ENCODE data around the gene SORCS2.

Gene SORCS2

DNA sequence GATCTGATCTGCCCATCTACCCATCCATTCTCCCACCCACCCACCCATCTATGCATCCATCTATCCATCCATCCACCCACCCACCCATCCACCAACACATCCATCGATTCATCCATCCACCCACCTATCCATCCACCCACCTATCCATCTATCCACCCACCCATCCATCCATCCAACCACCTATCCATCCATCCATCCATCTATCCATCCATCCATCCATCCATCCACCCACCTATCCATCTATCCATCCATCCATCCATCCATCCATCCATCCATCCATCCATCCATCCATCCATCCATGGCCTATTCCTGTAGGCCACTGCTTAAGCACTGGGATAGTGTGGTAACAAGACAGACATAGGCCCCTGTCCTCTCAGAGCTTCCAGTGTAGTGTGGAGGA lies 69.8 kb downstream of the SORCS2 start:
- FAIRE-seq = no peak
- no peak for DNase-seq (ENCODE audit: low spot score)

DNA sequence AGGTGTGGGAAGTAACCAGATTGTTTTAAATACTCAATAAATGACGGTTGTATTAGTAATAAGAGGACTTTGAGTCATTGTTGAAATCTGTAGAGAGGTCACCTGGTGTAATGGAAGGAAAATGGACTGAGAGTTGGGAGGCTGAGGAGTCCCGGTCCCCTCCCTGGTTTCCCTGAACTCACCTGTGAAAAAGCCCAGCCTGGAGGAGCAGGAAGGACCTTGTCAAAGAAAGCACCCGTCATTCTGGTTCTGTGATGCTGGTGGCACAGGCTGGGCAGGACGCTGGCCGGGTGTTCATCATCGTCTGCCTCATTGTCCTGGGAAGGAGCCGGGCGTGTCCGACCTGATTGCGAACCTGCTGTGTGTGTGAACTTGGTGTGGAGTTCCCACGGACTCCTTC lies 70.8 kb downstream of the SORCS2 start:
- FAIRE-seq (no peak), DNase-seq (ENCODE audit: low spot score) (no peak)

DNA sequence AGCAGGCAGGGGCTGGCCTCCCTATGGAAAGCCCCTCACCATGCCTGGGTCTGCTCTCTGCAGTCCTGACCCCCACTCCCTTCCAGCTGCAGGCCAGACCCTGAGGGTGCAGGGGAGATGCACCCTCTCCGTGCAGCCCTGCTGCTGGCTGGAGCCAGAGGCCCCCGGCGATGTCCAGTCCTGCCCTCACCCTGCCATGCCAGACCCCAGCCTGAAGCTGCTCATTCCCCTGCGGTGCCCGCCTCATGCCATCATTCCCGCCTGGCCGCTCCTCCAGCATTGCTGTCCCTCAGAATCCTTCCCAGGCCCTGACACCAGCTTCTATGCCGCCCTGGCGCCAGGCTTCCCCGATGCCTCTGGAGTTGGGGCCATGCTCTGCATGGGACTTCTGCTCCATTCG lies 72.4 kb downstream of the SORCS2 start:
- no peak for FAIRE-seq

DNA sequence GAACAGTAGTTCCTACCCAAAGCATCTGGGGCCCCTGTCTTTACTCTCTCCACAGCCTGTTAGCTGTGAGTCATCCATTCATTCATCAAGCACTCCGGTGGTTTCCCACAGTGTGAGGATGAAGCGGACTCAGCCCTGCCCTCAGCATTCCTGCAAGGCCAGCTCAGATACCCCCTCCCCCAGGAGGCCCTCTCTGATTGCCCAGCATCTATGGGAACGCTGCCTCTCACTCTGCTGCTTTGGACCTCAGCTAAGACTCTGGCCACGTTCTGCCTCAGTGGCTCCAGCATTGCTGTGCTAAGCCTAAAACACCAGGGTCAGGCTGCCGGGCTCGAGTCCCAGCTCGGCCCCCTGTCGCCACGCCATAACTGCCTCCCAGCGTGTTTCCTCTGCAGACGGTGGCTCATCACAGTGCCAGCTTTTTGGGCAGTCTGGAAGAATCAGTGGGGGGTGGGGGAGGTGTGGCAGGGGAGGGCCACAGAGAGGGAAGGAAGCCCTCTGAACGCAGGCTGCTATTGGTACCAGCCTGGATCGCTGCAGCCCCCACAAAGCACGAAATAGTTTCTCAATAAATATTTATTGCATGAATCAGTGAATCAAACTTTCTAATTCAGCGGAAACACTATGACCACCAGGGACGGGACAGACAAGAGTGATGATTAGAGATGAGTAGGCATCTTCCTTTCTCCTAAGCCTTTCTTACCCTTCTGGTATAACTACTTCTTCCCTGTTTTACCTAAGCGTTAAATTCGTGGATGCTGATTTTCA lies 74.4 kb downstream of the SORCS2 start:
- peak; percentile 79 for DNase-seq (ENCODE audit: low spot score)
- no peak for FAIRE-seq

More for the DNA sequence above, 72.4 kb downstream of the SORCS2 start:
- DNase-seq (ENCODE audit: low spot score) = no peak

DNA sequence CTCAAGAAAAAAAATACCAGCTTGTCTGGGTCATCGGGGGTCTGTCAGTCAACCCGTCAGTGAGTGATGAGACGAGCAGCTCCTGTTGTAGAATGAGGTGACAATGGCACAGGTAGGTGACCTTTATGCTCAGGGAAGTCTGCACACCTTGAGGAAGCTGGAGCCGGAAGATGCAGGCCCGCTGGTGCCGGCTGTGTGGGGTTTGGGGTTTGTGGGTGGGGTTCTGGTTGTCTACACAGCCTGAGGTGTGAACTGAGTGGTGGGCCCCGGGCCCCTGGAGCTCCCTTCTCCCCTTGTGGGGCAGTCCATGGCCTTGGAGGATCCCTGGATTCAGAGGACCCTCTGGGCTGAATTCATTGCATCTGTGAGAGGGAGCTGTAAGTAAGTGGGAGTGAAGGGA lies 75.5 kb downstream of the SORCS2 start:
- FAIRE-seq = no peak
- DNase-seq (ENCODE audit: low spot score) = no peak

DNA sequence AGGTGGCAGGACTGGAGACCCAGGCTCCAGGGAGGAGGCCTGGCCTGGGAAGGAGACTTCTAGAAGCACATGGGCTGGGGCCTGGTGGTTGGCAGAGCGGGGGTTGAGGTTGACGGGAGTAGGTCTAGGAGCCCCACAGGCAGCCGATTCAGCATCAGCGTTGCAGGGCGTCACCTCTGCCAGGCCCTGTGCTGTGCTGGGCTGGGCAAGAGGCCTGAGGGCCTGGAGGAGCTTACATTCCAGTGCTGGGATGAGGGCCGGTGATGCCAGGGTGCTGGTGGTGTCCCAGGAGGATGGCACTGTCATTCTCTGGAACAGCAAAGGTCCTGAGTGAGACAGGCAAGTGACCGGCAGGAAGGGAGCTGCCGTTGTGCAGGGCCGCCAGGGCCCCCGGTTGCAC lies 76.6 kb downstream of the SORCS2 start:
- no peak for DNase-seq (ENCODE audit: low spot score)
- no peak for FAIRE-seq

DNA sequence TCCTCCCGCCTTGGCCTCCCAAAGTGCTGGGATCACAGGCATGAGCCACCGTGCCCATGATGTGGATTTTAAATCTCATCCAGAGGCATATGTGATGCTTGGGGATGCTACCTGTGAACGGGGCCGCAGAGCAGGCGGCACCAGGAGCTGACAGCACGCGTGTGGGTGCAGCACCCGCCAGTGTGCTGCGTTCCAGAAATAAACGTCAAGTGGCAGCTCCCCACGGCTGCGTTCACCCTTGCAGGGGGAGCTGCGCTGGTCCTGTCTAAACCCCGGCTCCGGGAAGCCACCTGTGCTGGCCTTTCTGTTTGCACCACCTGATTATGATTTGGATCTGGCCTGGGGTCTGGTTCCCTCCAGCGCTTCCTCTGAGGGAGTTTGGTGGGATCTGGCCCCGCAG lies 77.8 kb downstream of the SORCS2 start:
- no peak for DNase-seq (ENCODE audit: low spot score)
- no peak for FAIRE-seq

DNA sequence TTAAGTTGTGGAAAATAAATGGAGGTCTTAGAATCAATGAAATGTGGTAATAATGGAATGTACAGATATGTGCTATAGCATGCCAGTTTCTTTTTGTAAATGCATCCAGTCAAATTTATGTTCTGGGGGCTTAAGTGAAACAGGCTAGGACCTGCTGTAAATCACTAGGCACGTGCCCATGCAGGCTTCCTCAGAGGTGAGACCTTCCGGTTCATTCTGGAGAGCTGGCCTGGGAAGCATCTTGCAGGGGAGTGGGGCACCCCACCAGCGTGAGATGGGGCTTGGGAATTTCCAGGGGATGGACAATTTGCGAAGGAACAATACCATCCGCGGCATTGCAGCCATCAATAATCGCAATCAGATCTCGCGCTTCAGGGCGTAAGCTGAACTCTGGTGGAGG lies 80.1 kb downstream of the SORCS2 start:
- FAIRE-seq (no peak), DNase-seq (ENCODE audit: low spot score) (no peak)

DNA sequence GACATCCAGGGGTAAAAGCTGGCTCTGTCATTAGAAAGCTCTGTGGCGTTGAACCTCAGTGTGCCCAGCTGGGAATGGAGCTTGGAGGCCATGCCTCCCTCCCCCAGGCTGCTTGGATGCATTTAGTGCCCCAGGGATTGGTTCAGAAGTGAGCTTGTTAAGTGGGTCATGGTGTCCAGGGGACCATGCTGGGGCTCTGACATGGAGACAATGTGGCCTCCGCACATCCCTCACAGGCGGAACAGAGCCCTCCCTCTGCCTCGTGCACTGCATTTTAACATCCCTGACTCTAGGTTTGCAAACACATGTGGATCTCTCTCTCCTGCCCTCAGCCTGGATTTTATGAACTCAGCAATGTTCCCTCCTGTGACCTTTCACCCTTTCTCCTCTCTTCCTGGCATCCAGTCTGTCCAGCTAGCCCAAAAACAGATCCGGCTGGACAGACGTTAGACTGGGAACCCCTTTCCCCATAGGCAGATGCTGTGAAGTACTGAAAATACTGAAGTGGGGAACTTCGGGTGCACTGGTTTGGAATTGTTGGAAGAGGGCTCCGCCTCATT lies 81.5 kb downstream of the SORCS2 start:
- no peak for DNase-seq (ENCODE audit: low spot score)
- no peak for FAIRE-seq

DNA sequence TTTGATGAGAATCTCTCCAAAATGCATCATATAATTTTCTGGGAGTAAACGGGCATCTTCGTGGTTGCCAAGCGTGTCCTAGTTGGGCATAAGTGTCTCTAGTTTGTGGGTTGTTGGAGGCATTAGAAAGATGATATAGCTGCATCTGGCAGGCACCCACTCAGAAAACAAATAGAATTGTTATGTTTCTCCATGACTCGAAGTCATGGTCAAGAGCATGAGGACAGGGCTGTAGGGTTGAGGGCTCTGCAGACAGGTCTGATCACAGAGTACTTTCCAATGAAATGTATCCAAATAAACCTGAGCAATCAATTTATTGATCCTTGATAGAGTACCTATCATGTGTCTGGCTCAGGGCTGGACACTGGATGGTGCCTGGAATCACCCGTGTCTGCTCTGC lies 82.7 kb downstream of the SORCS2 start:
- FAIRE-seq (no peak), DNase-seq (ENCODE audit: low spot score) (no peak)

DNA sequence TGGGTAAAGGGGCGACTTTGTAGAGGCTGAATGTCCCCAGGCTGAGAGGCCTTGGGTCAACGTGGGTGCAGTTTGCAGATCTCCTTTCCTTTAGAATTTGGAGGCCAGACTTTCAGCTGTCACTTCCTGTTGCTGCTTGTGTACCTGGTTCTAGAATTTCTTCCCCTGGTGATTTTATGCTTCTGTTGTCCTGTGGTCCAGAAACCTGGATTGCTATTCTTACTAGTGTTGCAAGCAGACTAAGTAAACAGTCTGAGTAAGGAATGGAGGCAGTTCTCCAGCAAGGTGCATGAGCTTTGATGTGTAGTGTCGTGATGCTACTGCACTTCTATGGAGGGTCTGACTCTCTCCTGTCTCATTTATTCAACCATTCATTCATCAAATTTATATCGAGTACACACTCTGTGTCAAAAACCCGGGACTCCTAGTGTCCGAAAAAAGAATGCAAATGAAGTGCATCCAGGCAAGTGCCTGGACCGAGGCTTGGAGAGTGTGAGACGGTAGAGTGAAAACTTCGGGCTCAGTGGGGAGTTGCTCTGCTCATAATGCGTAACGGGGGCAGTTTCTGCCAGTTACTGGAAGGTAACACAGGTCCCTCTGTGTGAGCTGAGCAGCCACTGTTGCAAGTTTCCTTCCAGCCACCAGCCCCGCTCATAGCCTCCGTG lies 83.3 kb downstream of the SORCS2 start:
- no peak for FAIRE-seq
- no peak for DNase-seq (ENCODE audit: low spot score)

DNA sequence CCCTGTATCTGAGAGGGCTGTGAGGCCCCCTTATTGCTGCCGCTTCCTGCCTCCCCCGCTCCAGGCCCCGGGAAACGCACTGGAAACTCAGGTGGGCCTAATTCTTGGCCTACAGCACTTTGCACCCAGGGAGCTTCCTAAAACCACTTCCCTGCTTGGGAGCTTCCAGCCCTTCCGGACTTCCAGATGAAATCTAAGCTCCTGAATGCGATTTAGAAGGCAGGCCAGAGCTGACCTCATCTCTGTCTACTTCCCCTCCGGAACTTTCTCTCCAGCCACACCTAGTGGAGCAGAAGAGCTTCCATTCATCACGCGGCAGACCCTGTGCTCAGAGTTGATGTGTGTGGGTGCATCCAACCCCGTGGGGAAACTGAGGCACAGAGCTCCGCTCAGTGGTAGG lies 84.2 kb downstream of the SORCS2 start:
- DNase-seq (ENCODE audit: low spot score) (no peak), FAIRE-seq (no peak)

DNA sequence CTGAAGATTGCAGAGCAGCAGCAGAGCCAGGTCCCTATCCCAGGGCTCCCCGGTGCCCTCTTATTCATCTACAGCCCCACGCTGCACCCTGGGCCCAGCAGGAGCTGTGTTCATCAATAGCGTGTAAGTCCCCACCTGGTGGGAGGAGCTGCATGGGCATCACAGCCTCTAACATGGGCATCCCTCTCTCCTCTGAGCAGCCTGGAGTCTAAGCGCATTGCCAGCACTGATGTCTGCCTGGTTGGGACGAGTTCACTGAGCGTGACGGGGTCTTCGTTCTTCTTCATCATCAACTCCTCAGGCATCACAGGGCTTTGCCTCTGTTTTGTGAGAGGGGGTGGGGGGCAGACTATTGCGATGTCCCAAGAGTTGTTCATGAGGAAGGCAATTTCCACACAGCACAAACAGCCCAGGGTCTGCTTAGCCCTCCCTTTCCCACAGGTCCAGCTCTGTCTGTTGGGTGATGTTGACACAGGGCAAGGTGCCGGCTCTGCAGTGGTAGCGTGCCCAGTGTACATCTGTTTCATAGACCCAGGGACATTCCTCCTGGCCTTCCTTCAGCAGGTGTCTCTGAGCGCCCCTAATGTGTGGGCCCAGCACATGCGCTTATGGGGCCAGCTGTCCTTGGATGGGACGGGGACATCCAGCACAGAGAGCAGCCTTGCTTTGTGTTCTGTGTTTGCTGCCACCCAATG lies 85.9 kb downstream of the SORCS2 start:
- DNase-seq (ENCODE audit: low spot score) (no peak), FAIRE-seq (no peak)

DNA sequence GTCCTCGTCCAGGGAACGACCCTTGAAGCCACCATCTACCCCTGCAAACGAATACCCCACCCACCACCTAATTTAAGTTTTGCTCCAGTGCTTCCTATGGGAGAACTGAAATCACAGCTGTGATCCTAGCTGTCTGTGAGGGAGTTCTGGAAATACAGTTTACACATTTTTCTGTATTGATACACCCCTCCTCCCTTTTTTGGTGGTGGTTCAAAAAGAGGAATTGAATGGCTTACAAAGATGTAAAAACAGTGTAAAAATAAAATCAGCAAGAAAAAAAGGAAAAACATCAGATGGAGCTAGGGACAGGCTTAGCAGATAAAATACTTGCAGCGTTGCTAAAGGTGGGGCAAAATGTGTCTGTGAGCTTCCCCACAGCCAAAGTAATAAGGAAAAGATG lies 86.6 kb downstream of the SORCS2 start:
- DNase-seq (ENCODE audit: low spot score) (no peak), FAIRE-seq (no peak)

DNA sequence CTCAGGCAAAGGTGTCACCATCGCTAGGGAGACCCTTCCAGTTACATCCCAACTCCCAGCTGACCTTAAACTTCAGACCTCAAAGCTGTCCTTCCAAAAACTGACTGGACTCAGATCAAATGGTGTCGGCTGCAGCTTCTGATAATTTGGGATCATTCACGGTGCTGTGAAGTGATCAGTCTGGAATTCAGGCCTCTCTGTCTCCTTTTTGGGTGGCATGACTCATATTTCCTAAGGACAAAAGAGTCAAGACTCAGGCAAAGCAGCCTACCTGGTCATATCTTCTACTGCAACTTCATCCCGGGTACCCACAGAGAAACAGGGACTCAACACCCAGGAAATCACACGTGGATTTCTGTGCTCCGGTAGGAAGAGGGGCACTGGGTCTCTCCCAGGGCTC lies 87.6 kb downstream of the SORCS2 start:
- no peak for FAIRE-seq
- peak; percentile 54 for DNase-seq (ENCODE audit: low spot score)

DNA sequence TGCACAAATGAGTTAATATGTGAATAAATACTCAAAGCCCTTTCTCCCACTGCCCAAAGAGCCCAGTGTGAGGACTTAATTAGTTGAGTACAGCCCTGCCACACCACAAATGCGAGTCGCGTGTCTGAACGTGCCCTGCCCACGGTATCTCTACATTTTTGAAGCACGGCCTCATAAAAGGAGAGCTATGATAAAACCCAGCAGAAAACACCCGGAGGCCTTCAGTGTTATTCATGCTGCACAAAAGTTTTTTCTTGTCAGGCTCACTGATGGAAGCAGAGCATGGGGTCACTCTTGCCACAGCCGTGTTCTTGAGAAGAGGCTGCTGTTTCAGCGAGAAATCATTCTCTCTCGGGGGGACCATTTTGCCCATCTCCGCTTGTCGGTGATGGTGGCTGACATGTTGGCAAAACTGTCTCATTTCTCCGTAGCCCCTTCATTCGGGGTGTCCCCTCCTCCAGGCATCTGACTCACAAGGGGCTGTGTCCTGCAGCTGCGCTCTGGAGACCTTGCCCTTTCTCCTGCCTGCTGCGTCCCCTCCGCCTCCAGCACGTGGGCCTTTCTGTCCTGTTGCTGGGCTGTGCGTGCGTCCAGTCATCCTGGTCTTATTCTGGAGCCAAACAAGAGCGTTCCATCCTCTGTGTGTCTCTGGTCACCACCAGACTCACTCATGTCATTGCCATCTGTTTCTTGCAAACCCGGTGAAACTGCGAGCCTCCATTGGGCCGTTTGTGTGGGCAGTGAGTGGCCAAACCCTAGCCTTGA lies 88.8 kb downstream of the SORCS2 start:
- FAIRE-seq = no peak
- DNase-seq (ENCODE audit: low spot score) = no peak

DNA sequence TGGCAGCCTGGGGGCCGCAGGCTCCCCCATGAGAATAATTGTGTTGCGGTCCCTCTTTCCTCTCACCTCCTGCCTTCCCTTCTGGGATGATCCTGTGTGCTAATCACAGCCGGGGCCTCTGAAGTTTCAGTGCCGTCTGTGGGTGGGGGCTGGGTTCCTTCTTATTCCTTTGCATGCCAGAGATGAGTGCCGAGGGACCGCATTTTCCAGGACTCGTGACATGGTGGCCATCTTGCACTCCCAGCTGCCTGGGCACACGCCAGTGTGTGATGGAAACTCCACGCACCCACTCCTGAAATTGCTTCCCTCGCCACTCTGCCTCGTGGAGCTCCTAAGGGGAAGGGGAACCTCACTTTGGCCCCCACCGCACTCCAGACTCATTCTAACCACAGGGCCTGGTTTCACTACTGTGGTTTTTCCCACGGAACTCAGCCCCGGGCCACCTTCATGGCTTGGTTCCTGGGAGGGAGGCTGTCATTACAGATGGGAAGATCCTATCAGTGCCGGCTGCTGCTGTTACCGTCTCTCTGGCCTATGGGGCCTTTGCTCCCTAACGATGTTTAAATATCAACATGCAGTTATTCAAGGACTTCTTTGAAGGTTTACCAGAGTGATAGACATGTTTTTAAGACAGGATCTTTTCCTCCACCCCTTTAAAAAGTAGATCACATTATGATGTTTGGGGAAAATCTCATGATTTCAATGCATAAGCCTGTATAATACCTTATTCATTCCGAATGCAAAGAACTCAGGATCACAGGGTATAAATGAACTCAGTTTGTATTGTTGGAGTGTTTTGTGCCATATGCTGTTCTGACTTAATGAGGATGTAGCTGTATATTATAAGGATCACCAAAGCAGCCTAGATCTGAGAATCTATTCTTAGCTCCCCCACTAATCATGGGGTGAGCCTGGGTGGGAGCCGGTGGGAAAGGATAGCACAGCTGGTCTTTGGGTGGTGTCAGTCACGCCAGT lies 89.6 kb downstream of the SORCS2 start:
- DNase-seq (ENCODE audit: low spot score) (no peak), FAIRE-seq (no peak)

DNA sequence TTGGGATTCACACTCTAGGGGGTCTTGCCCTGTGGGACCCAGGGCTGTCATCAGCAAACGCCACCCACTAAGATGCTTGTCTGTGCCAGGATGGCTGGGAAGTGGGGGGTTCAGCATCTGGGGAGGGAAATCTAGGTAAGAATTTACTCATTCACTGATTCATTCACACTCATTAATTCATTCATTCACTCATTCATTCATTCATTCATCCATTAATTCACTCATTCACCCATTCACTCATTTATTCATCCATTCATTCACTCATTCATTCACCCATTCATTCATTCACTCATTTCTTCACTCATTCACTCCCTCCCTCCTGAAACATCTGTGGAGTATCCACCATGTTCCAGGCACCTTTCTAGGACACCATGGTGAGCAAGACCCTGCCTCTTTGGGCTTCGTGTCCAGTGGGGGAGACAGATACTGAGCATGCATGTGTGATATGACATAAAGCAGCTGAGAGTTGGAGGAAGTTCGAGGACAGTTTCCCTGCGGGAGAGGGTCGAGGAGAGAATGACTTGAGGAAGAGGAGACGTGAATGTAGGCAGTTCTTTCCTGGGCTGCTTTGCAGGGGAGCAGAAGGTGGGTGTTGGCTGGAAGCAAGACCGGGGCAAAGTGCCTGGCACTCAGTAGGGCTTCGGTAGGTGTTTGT lies 90.6 kb downstream of the SORCS2 start:
- DNase-seq (ENCODE audit: low spot score) (no peak), FAIRE-seq (no peak)

DNA sequence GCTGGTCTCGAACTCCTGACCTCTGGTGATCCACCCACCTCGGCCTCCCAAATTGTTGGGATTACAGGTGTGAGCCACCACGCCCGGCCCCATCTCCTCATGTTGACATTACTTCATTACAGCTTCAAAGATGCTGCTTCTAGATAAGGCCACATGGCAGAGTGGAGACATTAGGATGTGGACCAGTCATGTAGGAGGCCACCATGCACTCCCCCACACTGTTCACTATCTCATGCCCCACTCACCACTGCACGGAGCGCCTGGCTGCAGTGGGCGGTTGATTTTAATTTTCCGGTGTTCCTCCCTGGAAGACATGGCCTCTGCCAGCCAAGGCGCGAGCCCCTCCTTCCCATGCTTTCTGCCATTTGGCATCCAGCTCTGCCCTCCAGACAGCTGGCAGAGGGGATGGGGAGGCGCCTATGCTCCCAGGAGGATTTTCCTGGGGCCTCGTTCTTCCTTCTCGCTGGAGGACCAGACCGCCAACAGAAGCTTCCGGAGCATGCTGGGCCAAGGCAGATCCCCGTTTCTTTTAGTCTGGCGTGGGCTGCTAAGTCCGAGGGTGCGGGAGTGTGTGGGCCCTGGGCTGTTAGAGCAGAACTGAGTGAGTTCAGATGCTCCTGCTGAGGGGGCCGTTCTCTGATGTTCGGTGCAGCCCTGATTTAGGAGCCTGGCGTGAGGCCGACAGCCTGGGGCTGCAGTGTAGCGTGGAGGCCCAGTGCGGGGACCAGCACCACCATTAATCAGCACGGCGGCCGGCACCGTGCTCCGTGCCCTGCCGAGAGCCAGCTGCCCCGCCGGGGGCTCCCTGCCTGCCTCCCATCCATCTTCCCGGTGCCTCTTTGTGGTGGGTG lies 93.1 kb downstream of the SORCS2 start:
- FAIRE-seq (no peak), DNase-seq (ENCODE audit: low spot score) (no peak)
